HG02938 (cell line): ENCODE data around the gene DCUN1D2.
"Not testable (repeated sequence)": the region's sequence is repeated elsewhere in the genome, so short reads cannot be mapped to it uniquely, and the experiment has no call there.

Source experiments
- ATAC-seq: cut with Tn5 transposase; IDR thresholded peaks from one replicate; pipeline ENCODE4 v1.9.1; 2021; ENCODE audit warnings: mild to moderate bottlenecking, moderate library complexity; ENCODE audit not compliant: unreplicated experiment

Gene DCUN1D2

GRCh38 chr13:113490496-113491417 is at the start of gene DCUN1D2:
Gene DCUN1D2 (minus strand): TSS chr13:113490711. CDS start chr13:113490669, 42 bp downstream.
- peak; percentile 63 for ATAC-seq

GRCh38 chr13:113539822-113540221 is 49.3 kb upstream of the DCUN1D2 start:
- ATAC-seq: no peak

- ATAC-seq: no peak
Observed at GRCh38 chr13:113539176-113539575, 48.7 kb upstream of the DCUN1D2 start.

- no peak for ATAC-seq
Observed at GRCh38 chr13:113538689-113539058, 48.2 kb upstream of the DCUN1D2 start.

- ATAC-seq: no peak
Observed at GRCh38 chr13:113537909-113538688, 47.6 kb upstream of the DCUN1D2 start.

- ATAC-seq: no peak
Observed at GRCh38 chr13:113537205-113537604, 46.7 kb upstream of the DCUN1D2 start.

- no peak for ATAC-seq
Observed at GRCh38 chr13:113536461-113537110, 46.1 kb upstream of the DCUN1D2 start.

GRCh38 chr13:113535381-113535781 is 44.9 kb upstream of the DCUN1D2 start:
- no peak for ATAC-seq

GRCh38 chr13:113534236-113534860 is 43.8 kb upstream of the DCUN1D2 start:
- no peak for ATAC-seq

GRCh38 chr13:113533161-113533840 is 42.8 kb upstream of the DCUN1D2 start:
- no peak for ATAC-seq

GRCh38 chr13:113532156-113532806 is 41.8 kb upstream of the DCUN1D2 start:
- no peak for ATAC-seq

GRCh38 chr13:113531041-113531873 is 40.7 kb upstream of the DCUN1D2 start:
- no peak for ATAC-seq

- ATAC-seq: no peak
Observed at GRCh38 chr13:113528813-113529180, 38.3 kb upstream of the DCUN1D2 start.

- ATAC-seq: no peak
Observed at GRCh38 chr13:113528101-113528812, 37.7 kb upstream of the DCUN1D2 start.

GRCh38 chr13:113527272-113527958 is 36.9 kb upstream of the DCUN1D2 start:
- ATAC-seq: no peak

GRCh38 chr13:113526466-113527220 is 36.1 kb upstream of the DCUN1D2 start:
- no peak for ATAC-seq

GRCh38 chr13:113522438-113522837 is 31.9 kb upstream of the DCUN1D2 start:
- ATAC-seq: not testable (repeated sequence)
